GM19328 (cell line): ENCODE data around the gene CTTN.

Experiments
- ATAC-seq: cut with Tn5 transposase; IDR thresholded peaks from one replicate; pipeline ENCODE4 v1.9.1; 2021; ENCODE audit warnings: mild to moderate bottlenecking, moderate library complexity; ENCODE audit not compliant: unreplicated experiment

The CTTN gene

DNA sequence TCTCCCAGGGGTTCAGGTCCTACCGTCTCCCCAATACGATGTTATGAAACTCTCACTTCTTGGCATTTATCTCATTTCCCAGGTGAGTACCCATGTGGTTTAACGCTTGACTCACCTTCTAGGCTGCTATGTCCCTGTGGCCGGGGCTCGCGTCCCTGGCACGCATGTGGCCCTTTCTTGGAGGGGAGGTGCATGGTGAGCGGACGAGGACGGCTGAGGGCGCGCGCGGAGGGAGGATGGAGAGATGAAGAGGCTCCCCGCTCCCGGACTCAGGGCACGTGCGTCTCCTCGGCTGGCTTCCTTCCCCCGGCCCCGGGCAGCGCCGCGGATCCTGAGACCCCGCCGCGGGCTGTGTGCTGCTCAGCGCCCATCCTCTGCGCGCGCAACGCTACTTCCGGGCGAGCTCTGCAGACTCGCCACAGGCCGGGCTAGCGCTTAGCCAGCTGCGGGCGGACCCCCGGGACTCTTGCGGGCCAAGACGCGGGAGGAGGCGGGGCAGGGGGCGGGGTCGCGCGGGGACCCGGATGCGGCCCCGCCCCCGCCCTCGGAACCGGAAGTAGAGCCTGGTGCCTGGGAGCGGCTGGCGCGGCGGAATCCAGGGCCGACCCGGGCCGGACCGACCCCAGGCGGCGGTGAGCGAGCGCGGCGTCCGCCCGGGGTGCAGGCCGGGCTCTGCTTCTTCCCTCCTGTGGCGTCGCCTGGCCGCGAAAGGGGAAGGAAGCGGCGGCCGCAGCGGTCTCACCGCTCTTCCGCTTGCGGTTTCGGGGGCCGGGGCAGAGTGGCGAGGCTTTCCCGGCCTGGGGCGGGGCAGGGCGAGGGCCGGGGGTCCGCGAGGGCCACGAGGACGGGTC, at the start of gene CTTN:
TSS of gene CTTN (plus strand) at position 547 of the 851 bp plus-strand sequence. CDS start 8,769 bp downstream, outside the sequence.
- no peak for ATAC-seq

DNA sequence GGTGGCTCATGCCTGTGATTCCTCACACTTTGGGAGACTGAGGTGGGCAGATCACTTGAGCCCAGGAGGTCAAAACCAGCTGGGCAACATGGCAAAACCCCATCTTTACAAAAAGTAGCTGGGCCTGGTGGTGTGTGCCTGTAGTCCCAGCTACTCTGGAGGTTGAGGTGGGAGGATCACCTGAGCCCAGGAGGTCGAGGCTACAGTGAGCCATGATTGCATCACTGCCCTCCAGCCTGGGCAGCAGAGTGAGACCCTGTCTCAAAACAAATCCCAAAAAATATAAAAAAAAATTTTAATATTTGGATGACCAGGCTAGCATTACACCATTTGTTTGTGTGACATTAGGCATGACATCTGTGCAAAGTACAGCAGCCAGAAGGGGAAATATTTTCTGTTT, 49.7 kb upstream of the CTTN start:
- no peak for ATAC-seq

DNA sequence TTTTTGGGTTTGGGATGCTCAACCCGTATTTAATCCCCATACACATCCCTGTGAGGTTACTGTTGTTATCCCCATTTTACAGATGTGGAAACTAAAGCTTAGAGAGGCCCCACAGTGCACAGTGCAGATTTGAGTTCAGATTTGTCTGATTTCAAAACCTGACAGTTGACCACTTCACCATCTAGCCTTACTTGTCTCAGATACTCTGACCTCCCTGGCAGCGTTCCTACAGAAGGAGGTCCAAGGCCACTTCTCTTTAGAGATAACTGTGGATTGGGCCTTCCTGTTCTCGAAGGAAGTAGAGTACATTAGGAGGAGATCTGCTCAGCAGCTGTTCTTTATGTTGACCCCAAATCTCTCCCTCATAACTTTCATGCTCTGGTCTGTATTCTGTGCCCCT, 46.7 kb upstream of the CTTN start:
- ATAC-seq: no peak

DNA sequence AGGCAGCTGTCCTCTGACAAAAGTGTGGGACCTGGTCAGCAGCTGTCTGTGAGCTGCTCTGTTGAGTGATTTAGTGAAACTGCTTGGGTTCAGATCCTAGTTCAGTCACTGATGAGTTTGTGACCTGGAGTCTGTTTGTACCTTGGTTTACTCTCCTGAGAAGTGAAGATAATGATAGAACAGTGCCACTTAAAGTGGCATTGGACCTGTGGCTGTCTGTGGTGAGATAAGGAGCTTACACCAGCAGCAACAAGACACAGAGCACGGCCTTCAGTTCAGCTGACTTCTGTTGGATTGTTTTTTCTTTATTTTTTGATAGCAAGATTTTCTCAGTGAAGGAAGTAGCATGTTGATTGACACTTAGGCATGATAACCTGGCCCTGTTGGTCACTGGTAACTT, 46.2 kb upstream of the CTTN start:
- no peak for ATAC-seq

DNA sequence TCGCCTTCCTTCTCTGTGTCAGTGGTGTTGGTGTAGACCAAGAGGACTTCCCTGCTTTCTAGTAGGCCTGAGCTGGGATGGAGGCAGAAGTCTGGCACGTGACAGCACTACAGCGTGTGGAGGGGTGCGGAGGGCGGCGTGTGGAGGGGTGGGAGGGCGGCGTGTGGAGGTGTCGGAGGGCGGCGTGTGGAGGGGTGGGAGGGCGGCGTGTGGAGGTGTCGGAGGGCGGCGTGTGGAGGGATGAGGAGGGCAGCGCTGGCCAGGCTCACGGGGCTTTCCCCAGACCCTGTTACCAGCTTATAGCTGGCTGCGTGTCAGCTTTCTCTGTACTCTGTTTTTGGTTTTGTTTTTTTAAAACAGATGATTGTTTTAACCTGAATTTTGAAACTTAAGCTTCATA, 45.7 kb upstream of the CTTN start:
- ATAC-seq: no peak

DNA sequence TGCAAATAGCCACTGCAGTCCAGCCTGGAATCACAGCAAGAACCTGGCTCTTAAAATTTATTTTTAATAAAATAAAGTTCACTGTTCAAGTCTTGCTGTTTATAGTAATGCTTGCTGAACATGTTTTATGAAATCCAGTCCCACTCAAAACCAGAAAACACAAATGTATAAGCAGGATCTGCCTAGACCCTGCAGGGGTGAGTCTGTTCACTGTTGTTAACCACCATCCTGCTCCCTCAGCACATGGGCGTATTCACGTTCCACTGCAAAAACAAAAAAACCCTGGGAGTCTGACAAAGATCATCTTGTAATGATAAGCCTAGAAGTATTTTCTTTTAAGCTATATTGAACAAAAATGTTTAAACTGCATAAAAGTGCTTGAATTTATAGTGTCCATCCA, 45.0 kb upstream of the CTTN start:
- ATAC-seq: no peak

DNA sequence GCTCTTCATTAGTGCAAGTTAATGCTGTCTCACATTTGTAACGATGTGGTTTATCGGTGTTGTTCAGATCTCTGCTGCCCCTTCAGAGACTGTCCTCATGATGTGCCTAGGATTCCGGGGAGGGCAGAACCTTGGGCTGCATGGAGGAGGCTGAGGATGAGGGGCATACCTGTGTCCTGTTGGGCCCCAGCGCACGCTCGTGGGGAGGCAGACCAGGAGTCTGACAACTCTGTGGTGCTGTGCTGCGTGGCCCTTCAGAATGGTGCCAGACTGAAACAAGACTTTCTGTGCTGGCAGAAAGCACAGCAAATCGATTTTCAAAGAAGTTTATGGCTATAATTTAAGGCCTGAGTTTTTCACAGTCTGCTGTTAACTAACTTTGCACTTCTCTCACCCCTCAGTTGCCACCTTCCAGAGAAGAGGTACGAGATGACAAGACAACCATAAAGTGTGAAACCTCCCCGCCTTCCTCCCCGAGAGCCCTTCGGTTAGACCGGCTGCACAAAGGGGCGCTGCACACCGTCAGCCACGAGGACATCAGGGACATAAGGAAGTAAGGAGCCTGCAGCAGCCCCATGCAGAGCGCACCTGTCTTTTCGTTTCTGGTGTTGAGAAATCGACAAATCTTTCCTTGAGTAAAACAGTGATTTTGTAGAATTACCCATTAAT, 44.3 kb upstream of the CTTN start:
- no peak for ATAC-seq

DNA sequence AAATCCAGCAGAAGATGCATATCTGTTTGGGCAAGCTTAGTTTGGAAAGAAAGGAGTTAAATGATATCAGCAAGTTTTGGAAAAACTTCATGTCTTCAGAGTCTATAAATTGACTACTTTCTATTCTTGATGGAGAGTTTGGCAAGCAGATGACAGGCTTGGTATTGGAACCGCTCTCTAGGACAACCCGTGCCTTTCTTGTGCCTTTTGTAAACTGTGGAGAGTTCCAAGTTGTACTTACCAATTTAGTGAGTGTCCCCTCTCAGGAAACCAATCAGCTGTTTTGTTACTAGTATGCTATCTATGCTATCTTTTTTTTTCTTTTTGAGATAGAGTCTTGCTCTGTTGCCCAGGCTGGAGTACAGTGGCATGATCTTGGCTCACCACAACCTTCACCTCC, 43.7 kb upstream of the CTTN start:
- ATAC-seq: no peak

DNA sequence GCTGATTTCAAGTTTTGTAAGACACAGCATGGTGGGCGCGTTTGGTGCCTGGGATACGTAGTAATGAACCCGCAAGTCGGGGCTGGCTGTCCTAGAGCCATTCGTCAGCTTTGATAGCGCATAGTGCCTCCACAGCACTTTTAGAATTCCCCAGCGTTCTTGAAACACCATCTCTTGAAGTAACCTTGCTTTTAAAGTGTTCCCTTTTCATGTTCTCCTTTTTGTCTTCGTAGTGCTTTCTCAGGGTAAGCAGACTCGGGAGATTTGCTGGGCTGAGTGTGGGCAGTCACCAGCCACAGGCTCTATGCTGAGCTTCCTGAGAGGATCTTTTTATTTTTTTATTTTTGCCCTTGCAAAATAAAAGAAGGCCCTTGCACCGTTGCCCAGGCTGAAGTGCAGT, 39.6 kb upstream of the CTTN start:
- no peak for ATAC-seq

DNA sequence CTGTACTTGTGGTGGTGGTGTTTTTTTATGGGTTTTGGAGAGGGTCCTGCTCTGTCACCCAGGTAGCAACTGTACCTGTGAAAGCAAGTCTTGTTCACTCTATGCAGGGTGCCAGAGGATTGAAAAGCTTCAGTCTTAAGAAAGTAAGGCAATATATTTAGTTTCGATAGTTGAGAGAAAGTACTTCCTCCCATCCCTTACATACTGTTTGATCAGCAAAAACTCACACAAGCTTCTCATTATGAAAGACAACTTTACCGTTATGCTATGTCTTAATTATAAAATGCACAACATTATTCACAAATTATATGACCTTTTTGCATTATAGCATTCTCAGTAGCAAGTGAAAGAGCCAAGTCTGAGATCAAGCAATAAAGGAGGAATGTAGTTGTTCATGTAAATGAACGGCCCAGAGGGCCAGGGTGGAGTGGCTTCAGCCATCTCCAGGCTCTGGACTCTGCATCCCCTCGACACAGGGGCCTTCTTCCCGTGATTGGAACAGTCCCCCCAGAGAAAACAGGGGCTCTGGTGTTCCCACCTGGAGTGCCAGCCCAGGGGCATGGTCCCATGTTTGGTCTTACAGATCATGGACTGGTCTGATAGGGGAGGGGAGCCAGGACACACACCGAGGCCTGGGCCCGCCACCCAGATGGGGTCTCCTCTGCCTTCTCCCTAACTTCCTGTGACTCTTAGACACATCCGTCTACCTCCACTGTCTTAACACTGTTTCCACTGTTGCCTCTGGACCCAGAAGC, 38.7 kb upstream of the CTTN start:
- ATAC-seq: no peak

DNA sequence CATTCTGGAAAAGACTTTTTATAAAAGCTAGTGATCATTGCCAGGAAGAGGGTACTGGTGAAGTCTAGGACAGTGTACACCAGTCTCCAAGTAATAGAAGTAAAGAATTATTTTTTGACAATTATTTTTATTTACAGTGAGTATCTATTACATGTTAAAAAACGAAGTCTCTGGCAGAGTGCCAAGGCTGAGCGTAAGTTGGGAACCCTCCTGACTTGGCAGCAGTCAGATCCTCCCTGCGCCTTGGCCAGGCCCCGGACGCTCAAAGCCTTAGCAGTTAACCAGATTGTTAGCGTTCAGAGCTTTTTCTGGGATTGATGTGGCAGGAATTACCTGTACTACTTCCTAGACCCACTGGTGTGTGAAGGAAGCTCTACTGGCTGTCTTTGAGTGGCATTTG, 38.1 kb upstream of the CTTN start:
- no peak for ATAC-seq

DNA sequence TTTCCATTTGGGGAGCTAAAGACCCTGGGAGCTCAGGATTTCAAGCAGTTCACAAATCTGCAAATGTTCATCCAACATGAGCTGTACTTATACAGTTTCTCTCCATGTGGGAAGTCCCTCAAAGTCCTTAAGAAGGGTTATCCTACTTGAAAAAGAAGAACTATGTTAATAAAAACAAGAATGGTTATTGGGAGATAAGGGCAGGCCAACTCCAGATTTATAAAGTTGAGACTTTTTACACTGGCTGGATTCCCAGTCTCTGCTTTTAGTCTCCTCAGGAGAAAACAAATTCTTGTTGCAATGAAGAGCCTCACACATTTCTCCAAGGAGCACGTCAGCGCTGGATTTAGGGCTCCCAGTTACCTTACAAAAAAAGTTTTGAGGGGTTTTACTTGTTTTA, 34.2 kb upstream of the CTTN start:
- ATAC-seq: no peak

DNA sequence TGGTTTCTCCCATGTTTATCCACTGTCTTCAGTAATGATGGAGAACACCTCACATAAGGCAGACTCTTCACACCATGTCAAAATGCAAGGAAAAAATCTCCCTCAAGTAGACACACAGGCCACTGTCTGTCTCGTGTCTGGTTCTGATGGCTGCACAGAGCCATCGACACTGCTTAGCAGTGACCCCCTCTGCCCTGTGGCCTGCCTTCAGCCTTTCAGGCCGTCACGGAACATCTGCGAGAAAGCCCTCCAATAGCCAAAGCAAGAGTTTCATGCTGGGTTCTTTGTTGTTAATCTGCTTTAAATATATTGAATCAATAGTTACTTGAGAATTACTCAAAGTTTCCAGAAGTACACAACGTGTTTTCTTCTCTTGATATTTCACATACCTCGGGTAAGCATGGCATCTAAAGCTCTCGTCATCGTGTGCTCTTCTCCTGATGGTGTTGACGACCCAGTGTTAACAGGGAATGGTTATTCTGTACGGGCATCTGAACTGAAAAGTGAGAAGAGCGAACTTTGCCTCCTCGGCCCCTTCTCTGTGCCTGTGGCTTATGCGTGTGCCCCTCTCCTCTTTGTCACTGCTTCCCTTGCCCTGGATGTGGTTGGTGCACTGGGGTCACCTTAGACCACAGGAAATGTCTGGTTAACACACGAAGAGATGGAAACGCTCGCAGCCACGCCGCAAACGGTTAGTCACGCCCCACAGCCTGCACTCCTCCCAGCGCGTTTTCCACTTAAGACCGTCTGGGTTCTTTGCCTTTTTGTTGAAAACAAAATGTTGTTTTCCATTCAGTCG, 33.4 kb upstream of the CTTN start:
- no peak for ATAC-seq

DNA sequence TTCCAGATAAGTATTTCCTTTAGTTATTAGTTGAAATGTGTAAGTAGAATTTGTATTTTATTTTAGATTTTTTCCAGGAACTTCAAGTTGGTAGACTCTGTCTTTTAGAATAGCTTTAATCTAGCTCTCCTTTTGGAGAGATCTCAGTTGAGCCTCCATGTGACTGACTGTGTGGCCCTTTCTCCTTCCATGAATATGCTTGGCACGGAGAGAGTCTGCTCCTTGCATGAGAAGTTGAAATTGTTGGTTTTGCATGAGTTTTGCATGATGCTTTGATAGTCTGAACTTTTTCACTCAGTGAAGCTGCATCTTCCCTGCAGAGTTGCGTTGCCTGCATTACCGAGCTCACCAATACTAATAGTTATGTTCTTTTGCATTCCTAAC, 32.8 kb upstream of the CTTN start:
- no peak for ATAC-seq

DNA sequence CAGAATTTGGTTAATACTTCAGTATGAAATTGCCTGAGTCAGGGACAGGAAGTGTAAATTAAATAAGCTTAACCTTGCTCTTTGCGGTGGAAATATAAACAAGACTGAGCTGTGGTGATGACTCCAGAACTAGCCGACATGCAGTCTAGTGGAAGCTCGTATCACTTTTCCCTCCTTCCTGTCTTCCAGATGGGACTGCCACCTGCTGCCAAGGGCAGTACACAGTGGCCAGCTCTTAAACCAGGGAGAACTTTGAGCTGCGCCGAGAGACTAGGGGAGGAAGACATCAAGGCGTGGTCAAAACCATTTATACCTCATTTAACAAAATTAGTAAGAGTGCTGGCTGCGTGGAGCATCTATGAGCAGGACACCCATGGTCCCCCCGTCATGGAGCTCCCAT, 31.3 kb upstream of the CTTN start:
- ATAC-seq: no peak

DNA sequence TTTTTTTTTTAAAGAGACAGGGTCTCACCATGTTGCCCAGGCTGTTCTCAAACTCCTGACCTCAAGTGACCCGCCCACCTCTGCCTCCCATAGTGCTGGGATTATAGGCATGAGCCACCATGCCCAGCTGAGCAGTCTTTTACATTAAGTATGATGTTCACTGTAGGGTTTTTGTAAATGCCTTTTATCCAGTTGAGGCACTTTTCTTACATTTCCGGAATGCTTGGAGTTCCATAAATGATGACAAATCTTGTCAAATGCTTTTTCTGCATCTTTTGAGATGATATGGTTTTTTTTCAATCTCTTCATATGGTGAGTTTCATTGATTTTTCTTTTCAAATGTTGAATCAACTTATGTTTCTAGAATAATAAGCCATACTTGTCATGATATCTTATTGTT, 29.4 kb upstream of the CTTN start:
- no peak for ATAC-seq

DNA sequence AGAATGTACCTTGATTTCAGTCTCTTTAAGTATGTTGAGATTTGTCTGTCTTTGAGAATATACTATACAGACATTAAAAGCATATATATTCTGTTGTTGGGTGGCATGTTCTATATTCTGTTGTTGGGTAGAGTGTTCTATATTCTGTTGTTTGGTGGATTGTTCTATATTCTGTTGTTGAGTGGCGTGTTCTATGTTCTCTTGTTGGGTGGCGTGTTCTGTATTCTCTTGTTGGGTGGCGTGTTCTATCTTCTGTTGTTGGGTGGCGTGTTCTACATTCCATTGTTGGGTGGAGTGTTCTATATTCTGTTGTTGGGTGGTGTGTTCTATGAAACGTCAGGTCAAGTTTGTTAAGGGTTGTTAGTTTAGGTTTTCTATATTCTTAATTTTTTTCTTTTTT, 27.1 kb upstream of the CTTN start:
- ATAC-seq: no peak

DNA sequence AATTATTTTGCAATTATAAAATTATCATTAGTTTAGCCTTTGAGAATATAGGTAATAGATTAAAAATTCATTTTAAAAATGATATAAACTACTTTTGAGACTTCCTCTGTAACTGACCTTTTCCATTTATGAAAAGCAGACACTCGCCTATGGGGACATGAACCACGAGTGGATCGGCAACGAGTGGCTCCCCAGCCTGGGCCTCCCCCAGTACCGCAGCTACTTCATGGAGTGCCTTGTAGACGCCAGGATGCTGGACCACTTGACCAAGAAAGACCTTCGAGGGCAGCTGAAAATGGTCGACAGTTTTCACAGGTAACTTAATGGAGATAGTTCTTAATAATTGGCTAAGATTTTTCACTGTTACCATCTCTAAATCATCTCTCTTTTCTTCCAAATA, 26.3 kb upstream of the CTTN start:
- no peak for ATAC-seq

DNA sequence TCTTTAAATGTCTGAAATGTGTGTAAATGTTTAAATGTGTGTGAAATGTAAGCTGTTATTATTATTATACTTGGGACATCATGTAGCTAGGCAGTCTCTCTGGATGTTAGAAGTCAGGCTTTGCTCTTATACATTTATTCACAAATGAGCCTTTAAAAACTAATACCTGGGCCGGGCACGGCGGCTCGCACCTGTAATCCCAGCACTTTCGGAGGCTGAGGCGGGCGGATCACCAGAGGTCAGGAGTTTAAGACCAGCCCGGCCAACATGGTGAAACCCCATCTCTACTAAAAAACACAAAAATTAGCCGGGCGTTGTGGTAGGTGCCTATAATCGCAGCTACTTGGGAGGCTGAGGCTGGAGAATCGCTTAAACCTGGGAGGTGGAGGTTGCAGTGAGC, 21.7 kb upstream of the CTTN start:
- no peak for ATAC-seq

DNA sequence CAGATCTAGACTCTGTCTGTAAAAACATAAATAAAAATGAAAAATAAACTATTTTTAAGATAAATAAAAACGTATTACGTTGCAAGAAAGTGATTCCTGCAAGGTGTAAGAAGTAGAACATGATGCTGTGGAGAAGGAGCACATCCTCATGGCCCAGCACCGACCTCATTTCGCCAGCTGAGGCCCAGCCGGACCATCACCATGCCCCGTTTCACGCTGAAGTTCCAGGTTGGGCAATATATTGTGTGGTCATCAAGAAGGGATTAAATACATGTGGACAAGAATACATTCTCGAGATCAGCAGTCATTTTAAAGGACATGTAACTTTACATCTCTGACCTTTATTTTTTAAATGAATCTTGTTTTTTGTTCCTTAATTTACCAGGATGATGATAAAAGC, 20.7 kb upstream of the CTTN start:
- ATAC-seq: no peak

DNA sequence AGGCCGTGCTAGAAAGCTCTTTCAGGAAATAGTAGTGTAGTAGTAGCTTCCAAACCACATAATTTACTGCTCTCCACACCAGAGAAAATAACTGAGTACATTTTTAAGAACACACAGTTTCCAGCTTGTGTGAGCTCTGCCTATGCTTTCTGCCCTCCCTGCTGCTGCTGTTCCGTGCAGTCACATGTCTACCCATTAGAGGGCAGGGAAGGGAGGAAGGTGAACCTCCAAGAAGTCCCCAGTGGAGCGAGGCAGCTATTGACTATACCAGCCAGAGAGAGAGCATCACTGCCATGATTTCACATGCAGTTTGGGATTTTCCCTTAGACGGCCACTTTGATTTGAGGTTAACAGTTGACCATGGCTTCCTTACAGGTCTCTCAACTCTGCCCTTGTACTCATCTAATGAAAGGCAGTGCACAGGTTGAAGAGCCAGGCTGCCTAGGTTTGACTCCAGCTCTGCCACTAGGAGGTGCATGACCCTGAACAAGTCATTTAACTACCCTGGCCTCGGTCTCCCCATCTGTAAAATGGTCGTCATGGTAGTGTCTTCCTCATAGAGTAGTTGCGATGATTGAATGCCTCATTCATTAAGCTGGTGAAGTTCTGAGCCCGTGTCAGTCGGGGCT, 19.7 kb upstream of the CTTN start:
- no peak for ATAC-seq
